GM12891 (cell line): ENCODE measurements around the gene LONP2.

ENCODE experiments used
- POLR2A ChIP-seq: IDR thresholded peaks from 2 replicates; pipeline ENCODE4 v1.6.1; 2011; ENCODE audit warnings: low read depth, low read length, control low read depth
- POLR2AphosphoS5 ChIP-seq: IDR thresholded peaks from 2 replicates; pipeline ENCODE4 v1.6.1; 2011; ENCODE audit warnings: low read depth, low read length, control low read depth
- SPI1 ChIP-seq: IDR thresholded peaks from 2 replicates; pipeline ENCODE4 v1.6.1; 2011; ENCODE audit warnings: low read depth, low read length, control low read depth

DNA sequence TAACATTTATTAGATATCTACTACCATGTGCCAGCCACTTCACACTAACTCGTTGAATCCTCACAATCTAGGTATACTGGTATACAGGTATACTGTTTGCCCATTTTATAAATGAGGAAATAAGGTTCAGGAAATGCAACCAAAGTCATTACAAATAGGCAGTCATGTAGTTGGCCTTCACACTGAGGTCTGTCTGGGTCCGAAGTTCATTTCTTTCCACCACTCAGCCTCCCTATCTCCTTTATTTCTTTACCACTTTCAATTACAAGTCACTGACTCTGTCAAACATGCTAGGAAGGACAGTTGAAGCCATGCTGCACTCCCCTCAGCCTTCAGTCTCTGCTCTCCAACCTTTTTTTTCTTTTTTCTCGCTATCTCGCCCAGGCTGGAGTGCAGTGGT lies 161.8 kb downstream of the LONP2 start:
- TF ChIP-seq POLR2AphosphoS5, result no peak
- no peak for TF ChIP-seq POLR2A
- no peak for TF ChIP-seq SPI1
